MM.1S (cell line): Measurements from ENCODE around the gene CER1.

Source experiments
- EZH2 ChIP-seq: fragments of 300-600 bp; sonication (generic); optimal IDR thresholded peaks from 2 replicates; pipeline ENCODE3; 2017; ENCODE audit warnings: low read depth, mild to moderate bottlenecking, antibody characterized with exemption, low read length, mixed read lengths
- EZH2phosphoT487 ChIP-seq: fragments of 300-600 bp; sonication (generic); IDR thresholded peaks from 2 replicates; pipeline ENCODE4 v1.6.1; 2018; ENCODE audit warnings: antibody characterized with exemption, low read length
- TF ChIP-seq, protein P1 (sequence below): fragments of 300-600 bp; sonication (generic); IDR thresholded peaks from 2 replicates; pipeline ENCODE4 v1.5.1; 2016; ENCODE audit warnings: antibody characterized with exemption, low read length, mixed read lengths

DNA sequence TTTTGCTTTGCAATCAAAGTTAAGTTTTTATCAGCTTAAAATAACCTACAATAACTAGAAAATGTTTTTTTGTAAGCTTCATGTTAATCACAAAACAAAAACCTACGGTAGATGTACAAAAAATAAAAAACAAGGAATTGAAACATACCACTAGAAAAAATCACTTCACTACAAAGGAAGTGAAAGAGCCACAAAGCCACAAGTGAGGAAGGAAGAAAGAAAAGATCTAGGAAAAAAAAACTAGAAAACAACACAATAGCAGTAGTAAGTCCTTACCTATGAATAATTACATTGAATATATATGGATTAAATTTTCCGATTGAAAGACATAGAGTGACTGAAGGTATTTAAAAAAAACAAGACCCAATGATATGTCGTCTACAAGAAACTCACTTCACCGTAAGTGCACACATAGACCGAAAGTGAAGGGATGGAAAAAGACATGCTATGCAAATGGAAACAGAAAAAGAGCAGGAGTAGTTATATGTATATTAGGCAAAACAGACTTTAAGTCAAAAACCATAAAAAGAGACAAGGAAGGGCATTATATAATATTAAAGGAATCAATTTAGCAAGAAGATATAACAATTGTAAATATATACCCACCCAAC lies 15.9 kb downstream of the CER1 start:
- TF ChIP-seq, protein P1, sequence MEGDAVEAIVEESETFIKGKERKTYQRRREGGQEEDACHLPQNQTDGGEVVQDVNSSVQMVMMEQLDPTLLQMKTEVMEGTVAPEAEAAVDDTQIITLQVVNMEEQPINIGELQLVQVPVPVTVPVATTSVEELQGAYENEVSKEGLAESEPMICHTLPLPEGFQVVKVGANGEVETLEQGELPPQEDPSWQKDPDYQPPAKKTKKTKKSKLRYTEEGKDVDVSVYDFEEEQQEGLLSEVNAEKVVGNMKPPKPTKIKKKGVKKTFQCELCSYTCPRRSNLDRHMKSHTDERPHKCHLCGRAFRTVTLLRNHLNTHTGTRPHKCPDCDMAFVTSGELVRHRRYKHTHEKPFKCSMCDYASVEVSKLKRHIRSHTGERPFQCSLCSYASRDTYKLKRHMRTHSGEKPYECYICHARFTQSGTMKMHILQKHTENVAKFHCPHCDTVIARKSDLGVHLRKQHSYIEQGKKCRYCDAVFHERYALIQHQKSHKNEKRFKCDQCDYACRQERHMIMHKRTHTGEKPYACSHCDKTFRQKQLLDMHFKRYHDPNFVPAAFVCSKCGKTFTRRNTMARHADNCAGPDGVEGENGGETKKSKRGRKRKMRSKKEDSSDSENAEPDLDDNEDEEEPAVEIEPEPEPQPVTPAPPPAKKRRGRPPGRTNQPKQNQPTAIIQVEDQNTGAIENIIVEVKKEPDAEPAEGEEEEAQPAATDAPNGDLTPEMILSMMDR = no peak
- TF ChIP-seq EZH2phosphoT487 = no peak
- no peak for TF ChIP-seq EZH2
